Activated CD8-positive, alpha-beta memory T cell treated with anti-CD3 and anti-CD28 coated beads, Interleukin-2, amount 50 U/mL, for 24 hours (primary cell): Measurements from ENCODE around the gene E2F3.

Source experiments
- DNase-seq: peaks from one replicate; pipeline ENCODE4 v3.0.0-alpha.2; 2020; ENCODE audit errors: extremely low read depth

The E2F3 gene

DNA sequence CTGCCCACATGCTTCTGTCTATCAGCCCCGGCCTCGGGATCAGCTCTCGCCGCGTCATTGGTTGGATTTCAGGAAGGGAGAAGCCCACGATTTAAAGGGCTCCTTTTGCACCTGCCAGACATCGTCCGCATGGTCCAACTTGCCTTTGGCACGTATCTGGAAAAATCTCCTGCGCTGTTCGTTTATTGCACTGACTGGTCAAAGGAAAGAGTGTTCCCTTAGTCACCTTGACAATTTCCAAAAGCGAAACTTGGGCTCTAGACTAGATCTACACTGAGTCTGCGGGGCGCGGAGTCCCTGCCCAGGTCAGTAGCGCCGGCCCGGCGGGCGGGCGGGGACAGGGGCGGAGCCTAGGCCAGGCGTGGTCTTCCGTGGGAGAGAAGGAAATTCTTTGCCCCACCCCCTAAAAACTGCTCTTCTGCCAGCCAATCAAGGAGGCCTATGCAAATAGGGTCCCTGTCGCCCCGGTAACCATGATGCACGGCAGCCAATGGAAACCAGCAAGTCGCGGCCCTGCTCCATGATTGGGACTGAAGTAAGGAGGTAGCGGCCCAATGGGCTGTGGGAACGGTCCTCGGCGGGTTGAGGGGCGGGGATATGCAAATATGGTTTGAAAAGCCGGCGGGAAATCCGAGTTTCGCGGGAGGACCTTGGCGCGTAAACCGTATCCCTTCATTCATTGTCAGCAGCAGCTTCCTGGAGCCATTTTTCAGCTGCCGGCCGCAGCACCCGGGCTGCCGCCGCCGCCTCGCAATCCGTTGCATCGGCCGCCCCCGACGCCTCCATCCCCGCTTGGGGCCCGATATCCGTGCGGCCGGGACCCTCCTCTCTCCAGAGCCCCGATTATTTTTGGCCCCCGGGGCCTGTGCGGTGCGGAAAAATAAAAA lies at the start of gene E2F3:
E2F3 (plus strand) TSS at position 675 of the 887 bp plus-strand sequence. CDS start 354 bp downstream, outside the sequence.
- peak; percentile 100 for DNase-seq

GRCh38 chr6:20352346-20352745 lies 49.3 kb upstream of the E2F3 start:
- DNase-seq = no peak

- no peak for DNase-seq
These were observed 48.5 kb upstream of the E2F3 start for GRCh38 chr6:20353134-20353533.

- no peak for DNase-seq
These were observed 47.3 kb upstream of the E2F3 start for GRCh38 chr6:20354366-20354765.

DNA sequence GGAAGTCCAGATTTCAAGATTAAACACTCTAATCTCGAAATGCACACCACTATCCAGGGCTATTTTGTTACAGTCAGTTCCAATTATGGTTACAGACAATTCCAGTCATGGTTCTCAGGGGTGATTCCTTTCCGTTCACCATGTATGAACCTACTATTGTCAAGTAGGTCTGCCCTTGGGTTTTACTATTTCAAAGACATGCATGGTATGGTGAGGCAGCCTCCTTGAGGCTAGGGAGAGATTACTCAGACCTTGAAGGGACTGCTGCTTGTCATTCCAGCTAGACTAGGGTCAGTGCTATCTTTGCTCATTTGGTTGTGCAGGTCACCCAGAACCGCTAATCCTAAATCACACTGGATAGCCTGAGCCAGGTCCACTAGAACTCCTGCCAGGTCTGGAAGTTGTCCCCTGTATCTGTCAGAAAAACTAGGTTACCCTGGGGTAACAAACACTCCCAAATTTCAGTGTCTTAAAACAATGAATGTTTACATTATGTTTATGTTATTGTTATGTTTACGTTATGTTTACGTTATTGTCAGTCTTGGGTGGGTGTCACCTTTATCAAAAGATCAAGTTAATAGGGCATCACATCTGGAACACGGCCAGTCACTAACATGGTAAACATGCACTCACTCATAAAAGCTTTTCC lies 41.1 kb upstream of the E2F3 start:
- DNase-seq = no peak

DNA sequence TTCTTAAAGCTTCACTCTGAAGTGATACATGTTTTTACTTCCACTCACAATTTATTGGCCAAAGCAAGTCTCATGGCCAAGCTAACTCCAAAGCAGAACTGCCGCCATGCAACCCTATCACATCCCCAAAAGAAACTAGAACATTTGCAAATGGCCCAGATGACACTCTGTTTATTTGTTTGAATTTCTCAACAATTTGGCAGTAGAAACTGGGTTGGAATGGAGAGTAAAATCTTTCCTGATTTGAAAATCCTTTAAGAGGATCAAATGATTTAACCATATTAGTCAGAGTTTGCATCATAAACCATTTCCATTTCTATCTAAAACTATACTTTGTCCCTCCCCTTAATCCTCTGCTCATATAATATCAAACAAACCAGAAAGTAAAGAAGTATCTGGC lies 39.1 kb upstream of the E2F3 start:
- no peak for DNase-seq

DNA sequence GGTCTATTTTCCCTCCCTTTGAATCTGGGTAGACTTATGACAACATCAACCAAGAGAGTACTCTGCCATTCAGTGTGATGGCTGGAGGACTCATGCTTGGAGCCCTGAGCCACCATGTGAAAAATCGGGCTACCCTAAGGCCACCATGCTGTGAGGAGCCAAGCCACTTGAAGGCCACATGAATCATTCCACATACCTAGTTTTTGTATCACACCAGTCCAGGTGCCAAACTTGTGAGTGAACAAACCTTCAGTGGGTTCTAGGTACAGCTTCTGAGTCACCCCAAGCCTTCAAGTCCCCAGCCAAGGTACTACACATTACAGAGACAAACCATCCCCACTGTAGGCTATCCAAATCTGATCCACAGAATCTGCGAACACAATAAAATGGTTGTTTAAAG lies 37.4 kb upstream of the E2F3 start:
- no peak for DNase-seq

- DNase-seq = no peak
These were observed 36.2 kb upstream of the E2F3 start for GRCh38 chr6:20365456-20365855.

DNA sequence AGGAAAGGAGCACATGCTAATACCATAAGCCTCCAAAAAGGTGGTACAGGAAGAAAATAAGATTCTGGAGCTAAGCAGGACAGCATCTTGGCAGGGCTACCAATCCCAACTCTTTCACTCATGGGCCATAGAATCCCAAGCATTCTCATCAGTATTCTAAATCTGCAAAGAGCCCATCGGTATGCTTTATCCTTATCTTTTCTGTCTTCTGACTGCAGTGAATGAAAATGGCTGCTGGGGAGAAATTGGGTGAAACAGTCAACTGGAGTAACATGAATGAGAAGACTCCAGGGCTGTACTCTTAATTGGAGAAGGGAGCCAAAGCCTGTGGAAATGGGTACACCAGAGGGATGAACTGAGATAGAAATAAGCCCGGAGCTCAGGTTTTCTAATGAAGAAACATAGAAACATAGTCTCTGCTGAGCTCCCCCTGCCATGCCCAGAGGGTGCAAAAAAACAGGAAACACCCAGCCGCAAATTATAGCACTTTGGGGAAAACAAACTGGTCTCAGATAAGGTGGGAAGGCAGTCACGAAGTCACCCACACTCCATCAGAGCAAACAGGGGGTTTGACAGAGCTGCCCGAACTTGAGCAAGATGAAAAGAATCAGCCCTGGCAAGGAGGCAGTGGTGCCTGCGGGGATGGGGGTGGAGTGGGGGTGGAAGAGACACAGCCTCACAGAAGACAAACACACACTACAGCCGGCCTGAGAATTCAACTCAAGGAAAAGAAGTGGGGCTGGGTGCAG lies 35.4 kb upstream of the E2F3 start:
- DNase-seq = no peak

GRCh38 chr6:20367743-20368485 lies 33.8 kb upstream of the E2F3 start:
- DNase-seq = no peak

DNA sequence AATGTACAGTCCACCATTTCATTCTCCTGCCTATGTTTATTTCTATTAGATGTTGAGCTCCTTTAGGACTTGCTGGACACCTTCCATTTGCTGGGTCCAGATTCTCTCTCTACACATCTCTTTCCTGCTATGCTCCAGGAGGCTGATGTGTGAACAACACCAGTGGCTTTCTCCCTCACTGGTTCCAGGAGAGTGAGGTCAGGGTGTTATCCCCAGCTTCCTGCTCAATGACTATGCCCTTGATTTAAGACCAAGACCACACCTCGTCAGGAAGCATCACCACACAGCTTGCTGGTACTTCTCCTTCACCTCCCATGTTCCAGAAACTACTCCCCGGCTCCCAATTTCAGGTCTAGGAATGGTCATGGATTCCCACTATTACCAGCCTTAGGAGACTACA lies 31.3 kb upstream of the E2F3 start:
- DNase-seq = no peak

DNA sequence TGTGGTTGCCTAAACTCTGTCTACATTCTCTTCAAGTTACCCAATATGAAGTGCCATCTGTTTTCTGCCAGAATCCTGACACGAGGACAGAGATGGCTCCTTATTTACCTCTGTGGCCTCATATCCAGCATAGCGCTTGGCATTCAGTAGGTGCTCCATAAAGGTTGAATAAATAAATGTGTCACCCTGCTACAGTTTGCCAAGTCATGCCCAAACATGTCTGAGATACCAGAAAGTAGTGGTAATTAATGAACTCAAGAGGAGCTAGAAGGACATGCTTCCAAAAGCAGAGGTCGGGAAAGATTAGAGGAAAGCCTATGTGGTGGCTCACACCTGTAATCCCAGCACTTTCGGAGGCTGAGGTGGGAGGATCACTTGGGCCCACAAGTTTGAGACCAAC lies 30.9 kb upstream of the E2F3 start:
- no peak for DNase-seq

DNA sequence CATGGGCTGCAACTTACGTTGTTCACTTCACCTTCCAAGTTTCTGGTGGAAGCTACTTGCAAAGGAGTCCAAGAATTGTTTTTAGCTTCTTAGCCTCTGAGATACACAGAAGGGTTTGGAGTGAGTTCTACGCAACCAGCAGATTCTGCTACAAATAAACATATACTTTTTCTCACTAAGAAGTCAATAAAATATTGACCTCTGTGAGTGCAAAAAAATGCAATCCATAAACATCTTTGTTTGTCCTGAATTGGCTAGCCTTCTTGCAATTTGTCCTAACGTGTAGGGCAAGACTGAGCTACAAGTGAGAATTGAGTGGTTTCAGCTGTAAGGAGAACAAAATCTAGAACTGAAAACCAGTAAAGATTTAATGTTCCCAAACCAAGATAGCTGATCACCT lies 26.2 kb upstream of the E2F3 start:
- no peak for DNase-seq

DNA sequence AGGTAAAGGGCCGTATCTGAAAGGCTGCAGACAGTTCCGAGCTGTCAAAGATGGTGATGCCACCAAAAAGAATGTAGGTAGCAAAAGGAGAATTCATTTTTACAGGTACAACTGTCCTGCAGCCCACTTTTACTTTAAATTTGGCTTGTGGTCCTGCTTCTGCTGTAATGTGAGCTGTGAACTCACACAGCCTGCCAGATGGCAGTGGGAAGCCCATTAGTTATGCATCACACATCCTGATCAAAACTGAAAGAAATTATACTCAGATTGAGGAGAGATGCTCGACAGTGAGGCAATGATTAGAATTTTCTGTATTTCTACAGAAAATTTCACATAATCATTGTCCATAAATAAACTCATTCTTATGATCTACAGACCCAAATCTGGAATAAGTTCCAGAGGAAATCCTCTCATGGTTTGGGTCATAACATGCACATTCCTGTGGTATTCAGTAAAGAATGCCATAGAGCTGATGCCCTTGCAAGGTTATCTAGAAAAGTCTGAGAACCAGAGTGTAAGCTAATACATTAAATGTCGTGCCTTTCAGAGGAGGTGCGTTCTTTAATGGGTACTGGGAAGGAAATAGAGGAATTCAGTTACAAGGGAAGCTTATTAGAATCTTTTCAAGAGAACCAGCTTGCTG lies 23.9 kb upstream of the E2F3 start:
- DNase-seq = no peak

GRCh38 chr6:20379231-20379630 lies 22.4 kb upstream of the E2F3 start:
- no peak for DNase-seq

- no peak for DNase-seq
These were observed 15.5 kb upstream of the E2F3 start for GRCh38 chr6:20386218-20386617.

DNA sequence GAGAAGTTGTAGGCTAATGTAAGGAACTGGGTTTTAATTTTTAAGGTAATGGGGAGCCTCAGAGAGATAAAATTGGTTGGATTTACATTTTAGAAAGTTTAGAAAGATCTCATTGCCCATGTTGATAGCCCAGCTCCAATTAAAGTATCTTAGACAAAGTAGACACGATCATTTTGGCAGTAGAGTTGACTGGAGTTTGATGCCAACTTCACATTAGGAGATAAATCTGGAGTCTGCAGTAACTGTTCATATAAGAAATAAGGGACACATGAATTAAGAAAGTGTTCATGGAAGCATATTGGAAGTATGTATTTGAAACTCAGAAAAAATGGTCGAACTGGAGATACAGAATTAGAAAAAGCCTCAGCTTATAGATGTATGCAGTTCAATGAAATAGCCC lies 12.6 kb upstream of the E2F3 start:
- no peak for DNase-seq

GRCh38 chr6:20393297-20393696 lies 8.4 kb upstream of the E2F3 start:
- no peak for DNase-seq

DNA sequence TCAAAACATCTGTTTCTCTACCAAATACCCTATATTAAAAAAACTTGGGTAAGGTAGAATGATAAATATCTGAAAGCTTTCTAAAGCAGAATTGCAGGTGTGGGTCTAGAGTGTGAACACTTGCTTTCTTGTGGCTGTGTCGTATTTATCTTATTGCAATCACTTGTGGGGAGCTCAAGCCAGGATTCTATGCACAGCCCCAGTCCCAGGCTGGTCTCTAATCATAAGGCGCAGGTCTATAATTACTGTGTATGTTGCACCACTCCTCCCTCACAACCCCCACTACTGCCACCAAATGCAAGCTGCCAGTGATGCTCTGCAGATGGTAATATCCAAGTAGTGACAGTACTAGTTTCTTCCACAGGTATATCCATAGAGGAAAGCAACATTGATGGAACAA lies 2.2 kb upstream of the E2F3 start:
- no peak for DNase-seq

DNA sequence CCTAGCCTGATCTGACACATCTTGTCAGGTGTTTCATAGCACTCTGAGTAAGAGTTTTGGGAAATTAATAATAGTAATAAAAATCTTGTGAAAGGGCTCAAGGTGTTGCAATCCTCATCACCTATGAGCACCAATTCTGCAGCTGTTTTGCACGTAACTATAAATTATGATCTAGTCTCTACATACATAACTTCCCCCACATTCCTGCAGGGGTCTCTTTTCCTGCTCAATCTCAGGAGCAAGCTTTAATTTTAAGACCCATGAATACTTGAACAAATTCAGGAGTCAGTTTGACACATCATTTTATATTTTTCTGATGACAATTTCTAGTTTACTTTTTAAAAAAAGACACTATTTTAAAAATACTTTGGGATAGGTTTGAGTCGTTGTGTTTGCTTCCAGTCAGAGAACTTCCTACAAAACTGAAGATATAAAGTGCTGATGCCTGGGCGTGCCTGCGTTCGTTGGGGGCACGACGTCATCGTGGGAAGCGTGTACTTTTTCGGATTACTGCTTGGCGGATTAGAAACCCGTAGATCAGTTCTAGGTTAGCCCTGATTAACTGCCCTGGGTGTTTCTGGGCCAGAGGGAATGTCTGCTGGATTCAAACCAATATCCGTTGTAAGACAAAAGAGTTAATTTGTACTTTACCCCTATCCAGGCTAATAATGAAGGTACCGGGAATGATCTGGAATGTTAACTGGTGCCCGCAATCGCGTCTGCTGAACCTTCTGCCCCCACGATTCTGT lies 1.0 kb upstream of the E2F3 start:
- DNase-seq = no peak

DNA sequence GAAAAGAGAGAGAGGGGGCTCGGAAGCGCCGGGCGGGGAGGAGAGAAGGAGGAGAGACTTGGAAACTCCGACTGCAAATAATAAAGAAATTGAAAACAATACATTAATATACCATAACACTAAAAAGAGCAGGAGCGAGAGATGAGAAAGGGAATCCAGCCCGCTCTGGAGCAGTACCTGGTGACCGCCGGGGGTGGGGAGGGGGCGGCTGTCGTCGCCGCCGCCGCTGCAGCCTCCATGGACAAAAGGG lies 338 bp downstream of the E2F3 start:
- no peak for DNase-seq
